Prostate gland (tissue), 2 donors: ENCODE results near the gene RAMACL.

ENCODE experiments used
- CTCF ChIP-seq, 4 experiments: fragments of 200-600 bp in 2 of 4; fragments of 450-650 bp in 2 of 4; sonication (generic) in 2 of 4; IDR thresholded peaks; 1 replicate in 3 of 4; 2 replicates in 1 of 4; pipeline ENCODE4 v1.5.1; 2016 to 2019; ENCODE audit warnings: antibody characterized with exemption in 4 of 4, mild to moderate bottlenecking in 2 of 4, moderate library complexity in 2 of 4
- POLR2A ChIP-seq: fragments of 450-650 bp; IDR thresholded peaks from one replicate; pipeline ENCODE4 v1.6.1; 2016; ENCODE audit warnings: antibody characterized with exemption, mild to moderate bottlenecking
- POLR2AphosphoS5 ChIP-seq: sonication (generic); formaldehyde crosslinking; IDR thresholded peaks from one replicate; pipeline ENCODE4 v1.6.1; 2017; ENCODE audit warnings: antibody characterized with exemption

GRCh38 chr6:166572370-166573261 is 13.9 kb downstream of the RAMACL start:
- no peak for TF ChIP-seq CTCF (IDR thresholded peaks at IDR 0.05)
- TF ChIP-seq POLR2A = no peak
- TF ChIP-seq POLR2AphosphoS5 = no peak
